Stomach smooth muscle (tissue), 2 donors: ENCODE results near the gene USP30.

ENCODE experiments used
- H3K27ac ChIP-seq: one replicate; pipeline ENCODE4 v1.7.0; 2013; ENCODE audit warnings: mild to moderate bottlenecking, low read length, inconsistent platforms
- H3K27me3 ChIP-seq, 2 donors: one replicate each; pipeline ENCODE4 v1.7.0; 2013; ENCODE audit warnings: low read length in 2 of 2; ENCODE audit not compliant: insufficient read depth in 2 of 2, control insufficient read depth in 1 of 2
- H3K36me3 ChIP-seq, 2 donors: one replicate each; pipeline ENCODE4 v1.7.0; 2013; ENCODE audit warnings: low read length in 2 of 2; ENCODE audit not compliant: control insufficient read depth in 2 of 2, insufficient read depth in 2 of 2
- H3K4me1 ChIP-seq: one replicate; pipeline ENCODE4 v1.7.0; 2013; ENCODE audit warnings: low read length; ENCODE audit not compliant: control insufficient read depth, insufficient read depth
- H3K4me3 ChIP-seq, 2 donors: one replicate each; pipeline ENCODE4 v1.7.0; 2013; ENCODE audit warnings: low read length in 2 of 2
- H3K9ac ChIP-seq, 2 donors: one replicate each; pipeline ENCODE4 v1.7.0; 2013; ENCODE audit warnings: low read length in 2 of 2, mild to moderate bottlenecking in 1 of 2
- H3K9me3 ChIP-seq, 2 donors: one replicate each; pipeline ENCODE4 v1.7.0; 2013; ENCODE audit warnings: low read length in 2 of 2; ENCODE audit not compliant: control insufficient read depth in 2 of 2
- donor health status: healthy.
- donor health status: Pancreatic carcinoma.

USP30 gene

DNA sequence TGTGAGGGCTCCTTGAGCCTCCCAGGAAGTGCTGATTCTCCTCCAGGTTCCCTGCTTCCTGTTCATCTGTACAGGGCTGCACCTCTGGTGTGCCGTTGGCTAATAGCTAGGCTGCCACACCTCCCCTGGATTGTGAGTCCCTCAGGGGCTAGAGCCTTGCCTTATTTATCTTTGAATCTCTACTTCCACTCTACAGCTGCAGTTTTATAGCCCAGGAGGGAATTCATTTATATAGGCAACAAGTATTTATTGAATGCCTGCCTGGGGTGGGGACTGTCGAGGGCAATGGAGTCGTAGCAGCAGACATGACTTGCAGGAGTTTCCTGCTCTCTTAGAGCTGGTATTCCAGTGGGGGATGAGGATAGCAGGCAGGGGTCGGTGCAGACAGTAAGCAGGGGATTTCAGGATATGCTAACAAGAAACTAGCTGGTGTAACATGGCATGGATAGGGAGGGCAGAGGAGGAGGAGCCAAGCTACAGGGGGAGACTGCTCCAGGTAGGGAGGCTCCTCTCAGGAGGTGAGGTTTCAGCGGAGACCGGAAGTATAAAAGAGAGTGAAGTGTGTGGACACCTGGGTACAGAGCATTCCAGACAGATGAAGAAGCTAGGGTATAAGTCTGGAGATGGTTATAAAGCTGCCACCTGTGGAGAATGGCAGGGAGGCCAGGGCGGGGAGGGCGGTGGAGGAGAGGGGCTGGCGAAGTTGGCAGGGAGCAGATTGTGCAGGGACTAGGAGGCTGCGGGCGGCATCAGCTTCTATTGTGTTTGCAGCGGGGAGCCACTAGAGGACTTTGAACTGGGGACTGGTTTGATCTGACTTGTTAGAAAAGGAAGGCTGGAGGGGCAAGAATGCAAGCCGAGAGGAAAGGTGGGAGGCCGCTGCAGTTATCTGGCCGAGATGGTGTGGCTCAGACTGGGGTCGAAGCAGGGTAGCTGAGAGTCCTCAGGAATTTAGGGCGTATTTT lies 17.2 kb downstream of the USP30 start:
- no peak overlapping the region for H3K4me3 ChIP-seq
- no peaks in the 10 kb centered on the region for H3K4me1 ChIP-seq
- no peaks in the 10 kb centered on the region for H3K27me3 ChIP-seq
- peaks cover 40 to 43% of the 10 kb centered on the region in 2 donors for H3K36me3 ChIP-seq
- H3K9ac ChIP-seq, result no peak overlapping the region
- no peak overlapping the region for H3K27ac ChIP-seq
- H3K9me3 ChIP-seq, result no peaks in the 10 kb centered on the region

DNA sequence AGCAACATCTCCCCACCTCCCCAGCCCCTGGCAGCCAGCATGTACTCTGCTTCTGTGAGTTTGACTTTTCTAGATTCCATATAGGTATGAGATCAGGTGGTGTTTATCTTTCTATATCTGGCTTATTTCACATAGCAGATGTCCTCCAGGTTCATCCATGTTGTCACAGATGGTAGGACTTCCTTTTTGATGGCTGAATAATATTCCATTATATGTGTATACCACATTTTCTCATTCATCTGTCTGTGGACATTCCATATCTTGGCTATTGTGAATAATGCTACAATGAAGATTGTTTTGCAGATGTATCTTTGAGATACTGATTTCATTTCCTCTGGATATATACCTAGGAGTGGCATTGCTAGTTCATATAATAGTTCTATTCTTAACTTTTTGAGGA lies 22.5 kb downstream of the USP30 start:
- Histone ChIP-seq H3K9me3 (no peaks in the 10 kb centered on the region), H3K4me3 (no peak overlapping the region), H3K36me3 (peaks cover 32 to 35% of the 10 kb centered on the region in 2 donors), H3K4me1 (no peaks in the 10 kb centered on the region), H3K9ac (no peak overlapping the region), H3K27me3 (no peaks in the 10 kb centered on the region), H3K27ac (no peak overlapping the region)

DNA sequence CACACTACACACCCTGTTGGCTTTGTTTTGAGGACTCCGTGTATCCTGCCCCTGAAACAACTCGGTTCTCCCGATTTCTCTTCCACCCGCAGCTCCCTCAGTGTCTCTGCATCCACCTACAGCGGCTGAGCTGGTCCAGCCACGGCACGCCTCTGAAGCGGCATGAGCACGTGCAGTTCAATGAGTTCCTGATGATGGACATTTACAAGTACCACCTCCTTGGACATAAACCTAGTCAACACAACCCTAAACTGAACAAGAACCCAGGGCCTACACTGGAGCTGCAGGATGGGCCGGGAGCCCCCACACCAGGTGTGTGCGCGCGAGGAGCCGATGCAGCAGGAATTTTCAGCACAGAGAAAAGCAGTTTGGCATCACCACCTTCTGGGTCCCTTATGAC lies 30.4 kb downstream of the USP30 start:
- Histone ChIP-seq H3K27ac (no peak overlapping the region), H3K4me3 (no peak overlapping the region), H3K9me3 (no peaks in the 10 kb centered on the region), H3K9ac (no peak overlapping the region), H3K27me3 (no peaks in the 10 kb centered on the region), H3K4me1 (no peaks in the 10 kb centered on the region), H3K36me3 (peaks cover 61 to 63% of the 10 kb centered on the region in 2 donors)

DNA sequence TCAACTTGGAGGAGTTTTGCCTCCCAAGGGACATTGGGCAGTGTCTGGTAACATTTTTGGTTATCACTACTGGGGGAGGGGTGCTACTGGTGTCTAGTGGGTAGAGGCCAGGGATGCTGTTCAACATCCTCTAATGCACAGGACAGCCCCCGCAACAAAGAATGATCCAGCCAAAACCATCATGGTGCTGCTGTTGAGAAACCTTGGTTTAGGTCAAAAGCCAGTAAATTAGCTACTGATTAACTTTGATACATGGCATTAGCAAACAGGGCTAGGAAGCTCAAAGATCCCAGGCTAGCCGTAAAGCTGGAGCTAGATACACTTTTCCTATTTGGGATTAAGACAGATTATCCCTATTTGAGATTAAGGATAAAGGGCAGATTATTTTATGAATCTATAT lies 32.0 kb downstream of the USP30 start:
- H3K27me3 ChIP-seq, result no peaks in the 10 kb centered on the region
- peaks cover 72 to 74% of the 10 kb centered on the region in 2 donors for H3K36me3 ChIP-seq
- no peaks in the 10 kb centered on the region for H3K4me1 ChIP-seq
- no peak overlapping the region for H3K4me3 ChIP-seq
- no peak overlapping the region for H3K9ac ChIP-seq
- H3K9me3 ChIP-seq, result no peaks in the 10 kb centered on the region
- no peak overlapping the region for H3K27ac ChIP-seq

DNA sequence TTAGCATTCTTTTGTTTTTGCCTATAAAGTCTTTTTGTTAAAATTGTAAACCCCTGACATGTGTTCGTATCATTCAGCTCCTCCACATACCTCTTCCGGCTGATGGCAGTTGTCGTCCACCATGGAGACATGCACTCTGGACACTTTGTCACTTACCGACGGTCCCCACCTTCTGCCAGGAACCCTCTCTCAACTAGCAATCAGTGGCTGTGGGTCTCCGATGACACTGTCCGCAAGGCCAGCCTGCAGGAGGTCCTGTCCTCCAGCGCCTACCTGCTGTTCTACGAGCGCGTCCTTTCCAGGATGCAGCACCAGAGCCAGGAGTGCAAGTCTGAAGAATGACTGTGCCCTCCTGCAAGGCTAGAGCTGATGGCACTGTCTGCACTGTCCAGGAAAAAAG lies 33.2 kb downstream of the USP30 start:
- H3K4me1 ChIP-seq, result no peaks in the 10 kb centered on the region
- no peak overlapping the region for H3K9ac ChIP-seq
- peaks cover 64 to 70% of the 10 kb centered on the region in 2 donors for H3K36me3 ChIP-seq
- no peaks in the 10 kb centered on the region for H3K27me3 ChIP-seq
- H3K9me3 ChIP-seq, result no peaks in the 10 kb centered on the region
- H3K27ac ChIP-seq, result no peak overlapping the region
- no peak overlapping the region for H3K4me3 ChIP-seq

DNA sequence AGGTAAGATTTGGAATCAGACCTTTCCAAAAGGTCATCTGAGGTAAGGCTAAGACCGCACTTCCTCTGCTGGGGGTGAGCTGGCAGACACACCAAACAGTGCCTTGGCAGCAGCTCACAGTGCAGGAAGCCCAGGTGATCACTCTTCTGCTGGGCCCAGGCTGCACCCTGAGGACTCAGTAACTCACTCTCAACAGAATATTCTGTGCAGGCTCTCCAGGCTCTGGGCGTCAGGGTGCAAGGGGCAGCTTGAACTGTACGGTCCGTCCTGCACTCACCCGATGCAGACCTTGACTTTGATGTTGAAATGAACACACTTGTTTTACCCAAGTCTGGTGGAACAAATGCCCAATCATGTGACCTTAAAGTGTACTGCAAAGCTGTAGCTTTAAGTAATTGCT lies 34.9 kb downstream of the USP30 start:
- Histone ChIP-seq H3K27me3 (no peaks in the 10 kb centered on the region), H3K36me3 (peaks cover 50 to 56% of the 10 kb centered on the region in 2 donors), H3K9ac (no peak overlapping the region), H3K4me3 (no peak overlapping the region), H3K9me3 (no peaks in the 10 kb centered on the region), H3K27ac (no peak overlapping the region), H3K4me1 (peaks cover 8% of the 10 kb centered on the region)

DNA sequence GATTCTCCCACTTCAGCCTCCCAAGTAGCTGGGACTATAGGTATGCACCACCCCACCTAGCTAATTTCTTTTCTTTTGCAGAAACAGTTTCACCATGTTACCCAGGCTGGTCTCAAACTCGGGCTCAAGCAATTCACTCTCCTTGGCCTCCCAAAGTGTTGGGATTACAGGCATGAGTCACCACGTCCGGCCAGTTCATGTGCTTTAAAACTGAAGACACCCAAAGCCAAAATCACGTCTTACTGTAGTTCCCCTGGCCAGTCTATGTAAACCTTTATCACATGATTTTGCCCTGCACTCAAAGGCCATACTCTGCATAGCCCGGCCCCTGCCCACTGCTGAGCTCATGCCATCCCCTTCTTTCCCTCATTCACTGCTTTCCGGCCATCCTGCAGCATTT lies 36.4 kb downstream of the USP30 start:
- Histone ChIP-seq H3K27me3 (no peaks in the 10 kb centered on the region), H3K9ac (no peak overlapping the region), H3K4me1 (peaks cover 23% of the 10 kb centered on the region), H3K27ac (no peak overlapping the region), H3K36me3 (peaks cover 35 to 41% of the 10 kb centered on the region in 2 donors), H3K4me3 (no peak overlapping the region), H3K9me3 (no peaks in the 10 kb centered on the region)

DNA sequence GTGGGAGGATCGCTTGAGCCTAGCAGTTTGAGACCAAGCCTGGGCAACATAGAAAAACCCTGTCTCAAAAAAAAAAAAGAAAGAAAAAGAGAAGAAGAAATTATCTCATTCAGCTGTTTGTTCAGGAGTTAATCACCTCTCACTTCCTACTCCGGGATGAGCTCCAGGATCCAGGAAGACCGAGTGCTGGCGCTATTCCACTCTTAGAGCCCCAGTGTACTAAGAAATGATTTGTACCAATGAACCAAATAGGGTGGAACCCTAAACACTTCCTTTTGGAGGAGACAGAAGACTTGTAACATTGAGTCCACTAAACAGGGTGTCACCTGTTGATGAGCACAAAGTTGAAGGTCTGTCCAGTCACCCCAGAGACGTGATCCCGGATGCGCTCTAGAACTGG lies 37.3 kb downstream of the USP30 start:
- H3K4me1 ChIP-seq, result peaks cover 24% of the 10 kb centered on the region
- H3K27me3 ChIP-seq, result no peaks in the 10 kb centered on the region
- no peak overlapping the region for H3K9ac ChIP-seq
- no peaks in the 10 kb centered on the region for H3K9me3 ChIP-seq
- H3K4me3 ChIP-seq, result no peak overlapping the region
- peaks cover 28 to 36% of the 10 kb centered on the region in 2 donors for H3K36me3 ChIP-seq
- no peak overlapping the region for H3K27ac ChIP-seq

DNA sequence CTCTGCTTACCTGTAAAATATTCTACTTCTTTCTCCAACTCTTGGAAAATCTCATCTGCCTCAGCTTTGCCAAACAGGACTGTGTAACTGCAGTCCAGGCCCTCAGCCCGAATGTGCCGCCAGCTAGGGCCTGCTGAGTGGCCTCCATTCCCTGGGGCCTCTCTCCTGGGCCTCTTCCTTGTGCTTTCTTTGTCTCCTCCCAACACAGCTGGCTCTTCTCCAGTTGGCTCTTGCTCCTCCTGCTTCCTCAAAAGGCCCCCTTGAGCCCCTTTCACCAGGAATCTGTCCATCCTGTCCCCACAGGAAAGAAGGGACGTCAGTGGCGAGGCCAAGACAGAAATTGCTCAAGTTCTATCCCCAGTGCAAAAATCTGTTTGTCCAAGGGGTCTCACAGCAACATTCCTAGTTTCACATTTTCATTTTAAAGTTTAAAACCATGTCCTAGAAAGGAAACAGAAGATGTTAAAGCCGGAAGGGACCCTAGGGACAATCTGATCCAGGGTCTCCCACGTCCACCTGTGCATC lies 40.2 kb downstream of the USP30 start:
- H3K36me3 ChIP-seq, result peaks cover 10 to 15% of the 10 kb centered on the region in 2 donors
- H3K27ac ChIP-seq, result peak overlapping the region; percentile 67
- H3K27me3 ChIP-seq, result no peaks in the 10 kb centered on the region
- peak overlapping the region; percentile 88 to 99 for H3K4me3 ChIP-seq
- H3K9ac ChIP-seq, result peak overlapping the region; percentile 86 to 88
- H3K4me1 ChIP-seq, result peaks cover 29% of the 10 kb centered on the region
- no peaks in the 10 kb centered on the region for H3K9me3 ChIP-seq

DNA sequence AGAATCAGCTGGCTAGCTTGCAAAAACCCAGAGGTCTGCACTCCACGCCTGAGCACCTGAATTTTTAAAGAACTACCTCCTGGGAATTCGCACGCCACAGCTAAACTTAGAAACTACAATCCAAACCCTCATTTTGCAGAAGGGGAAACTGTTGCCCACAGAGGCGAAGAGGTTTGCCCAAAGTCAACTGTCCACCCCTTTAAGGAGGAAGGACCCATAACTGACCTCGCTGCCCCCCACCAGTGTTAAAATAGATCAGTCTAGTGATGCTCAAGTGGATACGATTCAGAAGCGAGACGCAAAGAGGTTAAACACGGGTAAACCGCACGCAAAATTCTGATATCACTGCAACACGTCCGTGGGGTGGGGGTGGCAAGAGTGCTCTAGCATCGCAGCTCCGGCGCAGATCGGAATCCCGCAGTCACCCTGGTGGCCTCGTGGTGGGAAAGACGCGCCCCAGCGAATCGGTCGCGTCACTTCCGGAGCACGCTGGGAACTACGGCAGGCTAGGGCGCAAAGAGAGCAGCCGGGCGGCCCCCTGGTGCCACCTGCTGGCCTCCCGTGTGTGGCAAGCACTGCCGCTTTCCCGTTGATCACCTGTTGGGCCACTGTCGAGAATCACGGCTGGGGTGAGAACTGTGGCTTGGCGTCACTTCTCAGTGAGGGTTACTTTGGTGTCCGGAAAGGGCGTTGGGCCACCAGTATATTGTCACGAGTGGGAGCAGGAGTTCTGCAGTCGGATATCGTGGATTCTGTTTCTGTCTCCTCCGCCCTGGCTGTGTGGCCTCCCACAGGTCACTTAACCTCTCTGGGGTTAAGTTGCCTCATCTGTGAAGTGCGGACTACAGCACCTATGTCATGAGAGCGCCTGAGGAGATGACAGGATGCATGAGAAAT lies 40.9 kb downstream of the USP30 start, which contains the start of gene ALKBH2:
Gene ALKBH2, minus strand, starts transcription at position 451 of the 897 bp plus-strand sequence. CDS start 686 bp downstream, outside the sequence.
- Histone ChIP-seq H3K9ac (peak within 1 kb of the TSS; percentile 86 to 88), H3K27ac (peak within 1 kb of the TSS; percentile 67), H3K36me3 (peaks cover 5 to 11% of the 10 kb centered on the region in 2 donors)

More for the DNA sequence above, 40.9 kb downstream of the USP30 start, which contains the start of gene ALKBH2:
- Histone ChIP-seq H3K4me1 (peaks cover 31% of the 10 kb centered on the region), H3K4me3 (peak within 1 kb of the TSS; percentile 88 to 99), H3K27me3 (no peaks in the 10 kb centered on the region), H3K9me3 (no peaks in the 10 kb centered on the region)
